WTC11 (cell line): Measurements from ENCODE around the gene SPIRE1. TPM values are rescaled to one million over a fixed set of nuclear protein-coding genes. Genes with fewer than 3 reads are reported as not detected.

ENCODE experiments used
- ATAC-seq: fragments of 200-7000 bp; cut with Tn5 transposase; 2 replicates; pipeline ENCODE4 v1.10.0; 2021; ENCODE audit warnings: mild to moderate bottlenecking, moderate library complexity
- CTCF ChIA-PET: fragments of 300-600 bp; sonication (Branson Sonifier 250); formaldehyde crosslinking; loops from one replicate; lab custom pipeline; 2021; ENCODE audit warnings: antibody characterized with exemption; lab: Charles Lee
- POLR2A ChIA-PET: fragments of 350-600 bp; sonication (Branson Sonifier 250); formaldehyde crosslinking; loops from one replicate; lab custom pipeline; 2021; ENCODE audit warnings: antibody characterized with exemption; lab: Charles Lee
- DNase-seq: peaks from one replicate; pipeline ENCODE4 v3.0.0; 2021; ENCODE audit warnings: low spot score
- H3K27ac Mint-ChIP-seq: 2 replicates; pipeline ENCODE4 v1.8.0; 2021; ENCODE audit warnings: mixed read lengths
- H3K27me3 Mint-ChIP-seq: 2 replicates; pipeline ENCODE4 v1.8.0; 2021; ENCODE audit warnings: low read depth, mild to moderate bottlenecking, moderate library complexity, mixed read lengths
- H3K36me3 Mint-ChIP-seq: 2 replicates; pipeline ENCODE4 v1.8.0; 2021; ENCODE audit warnings: mixed read lengths
- H3K4me1 Mint-ChIP-seq: 2 replicates; pipeline ENCODE4 v1.8.0; 2022; ENCODE audit warnings: mixed read lengths
- H3K4me3 Mint-ChIP-seq: 2 replicates; pipeline ENCODE4 v1.8.0; 2021; ENCODE audit warnings: mild to moderate bottlenecking, moderate library complexity, mixed read lengths
- H3K9me3 Mint-ChIP-seq: 2 replicates; pipeline ENCODE4 v1.8.0; 2021; ENCODE audit warnings: mixed read lengths
- ARID4B ChIP-seq: sonication (generic); formaldehyde crosslinking; IDR thresholded peaks from 2 replicates; pipeline ENCODE4 v1.8.0; 2023; ENCODE audit warnings: missing genetic modification reagents, mild to moderate bottlenecking, borderline replicate concordance
- ATF3 ChIP-seq: sonication (generic); formaldehyde crosslinking; conservative IDR thresholded peaks from 2 replicates; pipeline ENCODE4 v1.8.1; 2022; ENCODE audit warnings: mild to moderate bottlenecking, missing genetic modification reagents
- FOXK1 ChIP-seq: sonication (generic); formaldehyde crosslinking; IDR thresholded peaks from 2 replicates; pipeline ENCODE4 v1.8.0; 2022; ENCODE audit warnings: mild to moderate bottlenecking, moderate library complexity, missing genetic modification reagents
- FOXP4 ChIP-seq: sonication (generic); formaldehyde crosslinking; IDR thresholded peaks from 2 replicates; pipeline ENCODE4 v1.8.0; 2022; ENCODE audit warnings: mild to moderate bottlenecking, missing genetic modification reagents
- IRF1 ChIP-seq: sonication (generic); formaldehyde crosslinking; IDR thresholded peaks from 2 replicates; pipeline ENCODE4 v1.8.0; 2023; ENCODE audit warnings: missing genetic modification reagents
- MYBL2 ChIP-seq: sonication (generic); formaldehyde crosslinking; IDR thresholded peaks from 2 replicates; pipeline ENCODE4 v1.8.1; 2023; ENCODE audit warnings: mild to moderate bottlenecking, moderate library complexity, missing genetic modification reagents
- PRDM15 ChIP-seq: sonication (generic); formaldehyde crosslinking; IDR thresholded peaks from 2 replicates; pipeline ENCODE4 v1.8.0; 2022; ENCODE audit warnings: missing genetic modification reagents
- RELA ChIP-seq: sonication (generic); formaldehyde crosslinking; IDR thresholded peaks from 2 replicates; pipeline ENCODE4 v1.8.1; 2022; ENCODE audit warnings: missing genetic modification reagents, mild to moderate bottlenecking, borderline replicate concordance
- STAT6 ChIP-seq: sonication (generic); formaldehyde crosslinking; conservative IDR thresholded peaks from 2 replicates; pipeline ENCODE4 v1.8.1; 2023; ENCODE audit warnings: mild to moderate bottlenecking, low read depth, missing genetic modification reagents, moderate library complexity
- ZNF232 ChIP-seq: sonication (generic); formaldehyde crosslinking; IDR thresholded peaks from 2 replicates; pipeline ENCODE4 v1.8.0; 2022; ENCODE audit warnings: mild to moderate bottlenecking, missing genetic modification reagents
- ZNF281 ChIP-seq: sonication (generic); formaldehyde crosslinking; IDR thresholded peaks from 2 replicates; pipeline ENCODE4 v1.8.0; 2023; ENCODE audit warnings: mild to moderate bottlenecking, missing genetic modification reagents
- ZNF317 ChIP-seq: sonication (generic); formaldehyde crosslinking; IDR thresholded peaks from 2 replicates; pipeline ENCODE4 v1.8.1; 2023; ENCODE audit warnings: low read depth, mild to moderate bottlenecking, moderate library complexity, missing genetic modification reagents, borderline replicate concordance
- total RNA-seq: library from RNA; stranded (reverse); gene quantifications from 3 replicates; pipeline ENCODE4 v1.2.3, GENCODE V29; 2021

Gene SPIRE1
- total RNA-seq, 1 experiment from 2014 or later, result 19.3 TPM

- no peak for TF ChIP-seq ARID4B (CRISPR knock-in tag)
- TF ChIP-seq, all 79 proteins: peak for 0
These were observed 6.3 kb downstream of the SPIRE1 start (continued) for GRCh38 chr18:12651651-12652050.

GRCh38 chr18:12647773-12648172 lies 10.1 kb downstream of the SPIRE1 start:
- CTCF ChIA-PET, result no interaction called here
- DNase-seq, result no peak
- peak overlapping the region; percentile 4; the same call in 1 of the 2 replicates for H3K4me3 Mint-ChIP-seq

GRCh38 chr18:12645751-12646203 lies 12.1 kb downstream of the SPIRE1 start:
- Mint-ChIP-seq H3K4me3 (no peak overlapping the region), H3K9me3 (no peaks in the 10 kb centered on the region), H3K27me3 (no peaks in the 10 kb centered on the region), H3K27ac (peak overlapping the region; percentile 22), H3K36me3 (no peaks in the 10 kb centered on the region), H3K4me1 (peaks cover 41% of the 10 kb centered on the region)
- POLR2A ChIA-PET, result no interaction called here
- DNase-seq (no peak), ATAC-seq (peak; percentile 50)
- TF ChIP-seq PRDM15 (CRISPR knock-in tag) (peak; percentile 66), ZNF232 (CRISPR knock-in tag) (0 out of 2 replicates have a peak, but pooled peaks have one; percentile 33), ZNF317 (CRISPR knock-in tag) (no peak)
- CTCF ChIA-PET, result no interaction called here

More at GRCh38 chr18:12647773-12648172, 10.1 kb downstream of the SPIRE1 start:
- H3K27ac Mint-ChIP-seq, result no peak overlapping the region
- H3K27me3 Mint-ChIP-seq, result no peaks in the 10 kb centered on the region
- ATAC-seq, result peak; percentile 57
- POLR2A ChIA-PET, result no interaction called here
- H3K36me3 Mint-ChIP-seq, result no peaks in the 10 kb centered on the region
- H3K4me1 Mint-ChIP-seq, result peaks cover 57% of the 10 kb centered on the region
- H3K9me3 Mint-ChIP-seq, result no peaks in the 10 kb centered on the region
- TF ChIP-seq FOXP4 (CRISPR knock-in tag) (peak; percentile 46; the same call in 1 of the 2 replicates), FOXK1 (CRISPR knock-in tag) (no peak)

- Mint-ChIP-seq H3K27ac (no peak overlapping the region), H3K36me3 (no peaks in the 10 kb centered on the region), H3K9me3 (no peaks in the 10 kb centered on the region), H3K4me3 (no peak overlapping the region), H3K27me3 (no peaks in the 10 kb centered on the region), H3K4me1 (peaks cover 46% of the 10 kb centered on the region)
- ChIA-PET CTCF (no interaction called here), POLR2A (no interaction called here)
- ATAC-seq (no peak), DNase-seq (no peak)
- TF ChIP-seq STAT6 (CRISPR knock-in tag), result no peak
- TF ChIP-seq ATF3, result no peak
- no peak for TF ChIP-seq MYBL2 (CRISPR knock-in tag)
- TF ChIP-seq RELA (CRISPR knock-in tag), result no peak
- TF ChIP-seq ZNF281 (CRISPR knock-in tag), result no peak
- no peak for TF ChIP-seq IRF1
These were observed 12.7 kb downstream of the SPIRE1 start for GRCh38 chr18:12645254-12645653.
